GM18507 (cell line): ENCODE data around the gene SMS.
A peak's percentile ranks its signal among the peaks of the same experiment; 100 is the strongest.

Experiments used
- DNase-seq: peaks from one replicate; pipeline ENCODE4 v3.0.0; 2011; ENCODE audit warnings: low read depth; ENCODE audit not compliant: insufficient read length; ENCODE audit errors: extremely low spot score
- FAIRE-seq: peaks from 2 replicates; lab custom pipeline; 2011; peaks lifted over from hg19 to GRCh38; lab: Jason Lieb, UNC

SMS gene

DNA sequence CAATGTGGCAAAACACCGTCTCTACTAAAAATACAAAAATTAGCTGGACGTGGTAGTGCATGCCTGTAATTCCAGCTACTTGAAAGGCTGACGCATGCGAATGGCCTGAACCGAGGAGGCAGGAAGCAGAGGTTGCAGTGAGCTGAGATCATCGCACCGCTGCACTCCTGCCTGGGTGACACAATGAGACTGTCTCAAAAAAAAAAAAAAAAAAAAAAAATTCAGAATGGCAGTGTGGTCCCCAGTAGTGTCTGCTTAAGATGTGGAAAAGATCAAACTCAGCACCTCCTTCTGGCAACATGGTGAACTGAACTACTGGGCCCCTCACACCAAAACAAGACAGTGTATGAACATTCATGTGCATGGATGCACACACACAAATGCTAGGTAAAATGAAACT, 32.2 kb downstream of the SMS start:
- DNase-seq (no peak), FAIRE-seq (peak; percentile 9)

DNA sequence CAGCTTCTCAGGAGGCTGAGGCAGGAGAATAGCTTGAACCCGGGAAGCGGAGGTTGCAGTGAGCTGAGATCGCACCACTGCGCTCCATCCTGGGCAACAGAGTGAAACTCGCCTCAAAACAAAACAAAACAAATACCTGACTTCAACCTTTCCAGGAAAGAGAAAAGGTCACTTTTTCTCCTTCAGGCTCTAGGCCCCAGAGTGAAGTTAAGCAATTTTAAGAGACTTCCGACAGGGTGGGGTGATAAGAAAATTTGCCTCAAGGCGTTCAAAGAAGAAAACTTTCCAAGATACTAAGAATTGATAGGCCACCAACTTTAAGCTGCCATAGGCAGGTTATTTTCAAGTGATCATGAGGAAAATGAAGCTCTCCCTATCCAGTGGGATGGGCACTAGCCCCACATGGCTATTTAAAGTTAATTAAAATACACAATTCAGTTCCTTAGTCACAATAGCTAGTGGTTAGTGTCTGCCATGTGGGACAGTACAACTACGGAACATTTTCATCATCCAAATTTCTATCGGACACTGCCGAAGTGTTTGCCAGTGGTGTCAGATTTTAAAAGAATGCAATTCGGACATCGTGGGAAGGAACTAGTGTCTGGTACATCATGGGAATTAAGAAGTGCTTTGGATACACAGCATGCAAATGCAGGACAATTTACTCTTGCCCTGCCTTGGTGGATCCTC, 33.0 kb downstream of the SMS start:
- DNase-seq (no peak), FAIRE-seq (peak; percentile 29)

- DNase-seq (no peak), FAIRE-seq (peak; percentile 64)
Observed at GRCh38 chrX:21974011-21974385, 33.5 kb downstream of the SMS start.

- no peak for FAIRE-seq
- DNase-seq: no peak
Observed at GRCh38 chrX:21975242-21975641, 34.7 kb downstream of the SMS start.

- DNase-seq (no peak), FAIRE-seq (no peak)
Observed at GRCh38 chrX:21975812-21976211, 35.3 kb downstream of the SMS start.

DNA sequence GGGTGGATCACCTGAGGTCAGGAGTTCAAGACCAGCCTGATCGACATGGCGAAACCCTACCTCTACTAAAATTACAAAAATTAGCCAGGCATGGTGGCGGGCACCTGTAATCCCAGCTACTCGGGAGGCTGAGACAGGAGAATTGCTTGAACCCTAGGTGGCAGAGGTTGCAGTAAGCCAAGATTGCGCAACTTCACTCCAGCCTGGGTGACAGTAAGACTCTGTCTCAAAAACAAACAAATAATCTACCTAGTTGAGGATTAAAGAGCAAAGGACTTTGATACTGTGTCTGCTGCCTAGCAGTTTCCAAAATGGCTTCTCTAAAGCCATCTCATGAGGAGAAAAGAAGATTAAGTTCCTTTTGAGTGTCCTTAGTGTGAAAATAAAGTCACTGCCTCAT, 37.8 kb downstream of the SMS start:
- FAIRE-seq (no peak), DNase-seq (no peak)

- FAIRE-seq (no peak), DNase-seq (no peak)
Observed at GRCh38 chrX:21982311-21982710, 41.8 kb downstream of the SMS start.

- FAIRE-seq (peak; percentile 93), DNase-seq (peak; percentile 35)
Observed at GRCh38 chrX:21985332-21985777, 44.8 kb downstream of the SMS start.

GRCh38 chrX:21986596-21986995, 46.1 kb downstream of the SMS start:
- DNase-seq (no peak), FAIRE-seq (no peak)

- FAIRE-seq (peak; percentile 58), DNase-seq (no peak)
Observed at GRCh38 chrX:21989384-21989783, 48.9 kb downstream of the SMS start.

DNA sequence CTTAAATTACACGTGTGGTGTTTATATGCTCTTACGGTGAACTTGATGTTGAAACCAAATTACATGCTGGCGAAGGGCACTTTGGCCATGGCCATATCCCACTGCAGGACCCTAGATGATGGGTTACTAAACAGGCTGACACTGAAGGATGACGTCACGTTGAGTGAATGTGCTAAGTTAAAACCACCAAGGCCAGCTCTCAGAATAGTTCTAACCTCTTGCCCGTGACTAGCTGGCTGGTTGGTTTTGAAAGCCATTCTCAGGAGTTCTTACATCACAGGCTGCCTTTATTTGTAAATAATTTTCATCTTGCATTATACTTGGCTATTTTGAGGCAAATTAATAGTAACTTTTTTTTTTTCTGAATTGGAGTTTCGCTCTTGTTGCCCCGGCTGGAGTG, 50.3 kb downstream of the SMS start:
- FAIRE-seq: no peak

DNA sequence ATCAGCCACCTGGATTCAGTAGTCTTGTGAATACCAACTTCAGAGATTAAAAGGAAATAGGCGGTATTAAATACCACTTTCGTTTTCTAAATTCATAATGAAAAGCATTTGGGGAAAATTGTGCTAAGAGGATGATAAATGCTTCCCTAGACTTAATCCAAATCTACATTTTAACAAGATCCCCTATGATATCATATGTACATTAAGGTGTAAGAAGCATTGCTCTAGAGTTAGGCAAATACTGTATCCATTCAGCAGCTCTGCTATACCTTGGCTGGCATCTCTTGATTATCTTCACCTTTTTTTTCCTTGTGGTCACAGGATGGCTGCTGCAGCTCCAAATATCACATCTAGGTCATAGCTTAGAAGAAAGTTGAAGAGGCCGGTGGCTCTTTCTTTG, 51.0 kb downstream of the SMS start:
- DNase-seq (no peak), FAIRE-seq (no peak)

More for the DNA sequence above, 50.3 kb downstream of the SMS start:
- no peak for DNase-seq

- peak; percentile 60 for FAIRE-seq
- DNase-seq: no peak
Observed at GRCh38 chrX:21993265-21993664, 52.8 kb downstream of the SMS start.

- DNase-seq (no peak), FAIRE-seq (no peak)
Observed at GRCh38 chrX:21996872-21997455, 56.5 kb downstream of the SMS start.

DNA sequence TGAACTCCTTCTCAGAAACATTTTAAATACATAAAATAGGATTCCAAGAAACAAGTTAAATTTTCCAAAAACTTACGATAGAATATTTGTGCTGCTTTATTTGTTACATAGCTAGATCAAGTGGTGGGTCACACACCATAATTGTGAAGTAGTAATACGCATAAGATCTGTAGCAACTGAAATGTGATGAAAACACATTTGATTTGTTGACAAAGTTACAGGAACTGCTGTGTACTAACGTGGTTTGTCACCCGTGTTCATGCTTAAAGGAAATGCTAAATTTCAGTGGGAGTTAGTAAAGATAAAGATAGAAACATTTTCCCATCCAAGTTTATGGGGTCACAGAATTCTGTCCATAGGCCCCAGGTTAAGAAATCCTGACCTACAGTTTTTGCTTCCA, 57.5 kb downstream of the SMS start:
- no peak for FAIRE-seq
- DNase-seq: no peak

DNA sequence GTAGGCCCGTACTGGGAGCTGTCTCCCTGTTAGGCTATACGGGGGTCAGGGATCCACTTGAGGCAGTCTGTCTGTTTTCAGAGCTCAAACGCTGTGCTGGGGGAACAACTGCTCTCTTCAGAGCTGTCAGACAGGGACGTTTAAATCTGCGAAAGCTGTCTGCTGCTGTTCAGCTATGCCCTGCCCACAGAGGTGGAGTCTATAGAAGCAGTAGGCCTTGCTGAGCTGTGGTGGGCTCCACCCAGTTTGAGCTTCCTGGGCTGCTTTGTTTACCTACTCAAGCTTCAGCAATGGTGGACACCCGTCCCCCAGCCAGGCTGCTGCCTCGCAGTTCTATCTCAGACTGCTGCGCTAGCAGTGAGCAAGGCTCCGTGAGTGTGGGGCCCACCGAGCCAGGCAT, 64.4 kb downstream of the SMS start:
- no peak for FAIRE-seq
- no peak for DNase-seq

- FAIRE-seq (peak; percentile 24), DNase-seq (no peak)
Observed at GRCh38 chrX:22012051-22012450, 71.5 kb downstream of the SMS start.

- FAIRE-seq (no peak), DNase-seq (no peak)
Observed at GRCh38 chrX:22012931-22013330, 72.4 kb downstream of the SMS start.

DNA sequence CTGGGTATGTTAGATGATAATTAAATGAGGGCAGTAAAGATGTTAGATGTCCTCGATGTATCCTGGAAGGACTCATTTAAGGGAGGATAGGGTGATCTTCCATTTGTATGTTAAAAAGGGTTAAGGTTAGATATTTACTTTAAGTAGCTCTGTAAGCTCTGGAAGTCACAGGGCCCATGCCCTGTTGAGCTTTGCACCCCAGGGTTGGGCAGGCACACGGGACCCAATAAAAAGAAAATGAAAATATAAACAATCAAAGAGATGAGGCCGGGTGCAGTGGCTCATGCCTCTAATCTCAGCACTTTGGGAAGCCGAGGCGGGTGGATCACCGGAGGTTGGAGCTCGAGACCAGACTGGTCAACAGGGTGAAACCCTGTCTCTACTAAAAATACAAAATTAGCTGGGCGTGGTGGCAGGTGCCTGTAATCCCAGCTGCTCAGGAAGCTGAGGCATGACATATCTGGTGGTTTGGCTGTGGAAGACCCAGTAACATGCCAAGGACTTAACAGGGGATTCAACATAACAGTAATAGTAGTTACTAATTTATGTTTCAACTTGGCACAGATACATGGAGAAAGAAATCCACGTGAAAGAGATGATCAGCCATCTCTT, 74.7 kb downstream of the SMS start:
- DNase-seq: no peak
- no peak for FAIRE-seq

- no peak for DNase-seq
- no peak for FAIRE-seq
Observed at GRCh38 chrX:22021751-22022324, 81.3 kb downstream of the SMS start.

GRCh38 chrX:22024577-22024976, 84.1 kb downstream of the SMS start:
- FAIRE-seq (no peak), DNase-seq (no peak)
